GM23248 (cell line): ENCODE results near the gene RHBDF2.

Experiments
- EZH2 ChIP-seq: fragments of 200-600 bp; sonication (generic); IDR thresholded peaks from 2 replicates; pipeline ENCODE4 v1.6.1; 2018; ENCODE audit warnings: antibody characterized with exemption, mild to moderate bottlenecking; ENCODE audit not compliant: insufficient read depth, poor library complexity, severe bottlenecking
- EZH2phosphoT487 ChIP-seq: fragments of 200-600 bp; sonication (generic); IDR thresholded peaks from 2 replicates; pipeline ENCODE4 v1.6.1; 2018; ENCODE audit warnings: antibody characterized with exemption, moderate library complexity, mild to moderate bottlenecking, low read depth; ENCODE audit not compliant: insufficient read depth

GRCh38 chr17:76431509-76431908, 69.7 kb downstream of the RHBDF2 start:
- no peak for TF ChIP-seq EZH2phosphoT487
- TF ChIP-seq EZH2: no peak
